Measurements from ENCODE around the gene SHMT2.

The SHMT2 gene

DNA sequence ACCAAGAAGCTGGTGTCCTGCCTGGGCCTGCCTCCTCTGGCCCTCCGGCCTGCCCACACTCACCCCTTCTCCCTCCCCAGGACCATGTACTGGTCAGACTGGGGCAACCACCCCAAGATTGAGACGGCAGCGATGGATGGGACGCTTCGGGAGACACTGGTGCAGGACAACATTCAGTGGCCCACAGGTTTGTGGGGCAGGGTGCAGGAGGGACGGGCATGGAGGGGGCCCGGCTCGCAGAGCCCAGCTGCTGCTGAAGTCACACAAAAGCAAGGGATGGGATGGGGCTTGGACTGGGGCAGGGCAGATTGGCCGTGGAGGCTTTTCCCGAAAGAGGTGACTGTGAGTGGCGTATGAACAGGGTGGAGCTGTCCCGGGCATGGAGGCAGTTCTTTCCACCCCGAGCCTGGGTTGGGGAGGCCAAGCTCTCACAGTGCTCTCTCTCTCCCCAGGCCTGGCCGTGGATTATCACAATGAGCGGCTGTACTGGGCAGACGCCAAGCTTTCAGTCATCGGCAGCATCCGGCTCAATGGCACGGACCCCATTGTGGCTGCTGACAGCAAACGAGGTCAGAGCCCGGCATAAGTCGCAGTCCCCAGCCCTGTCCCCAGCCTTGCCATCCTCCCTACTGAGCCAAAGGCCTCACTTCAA, 20.8 kb upstream of the SHMT2 start:
- Histone ChIP-seq H3K4me3 (ENCODE audit: low read depth, low read length) (no peak overlapping the region), H3K27ac (no peak overlapping the region), H3K9ac (no peak overlapping the region), H3K4me1 (peaks cover 2% of the 10 kb centered on the region), H3K9me3 (ENCODE audit: control insufficient read depth, low read length) (no peaks in the 10 kb centered on the region), H2AFZ (no peak overlapping the region), H3K79me2 (no peaks in the 10 kb centered on the region), H3K36me3 (ENCODE audit: control insufficient read depth, insufficient read depth, low read length) (no peaks in the 10 kb centered on the region), H3K27me3 (ENCODE audit: control insufficient read depth, insufficient read depth, low read length) (no peaks in the 10 kb centered on the region), H3K4me2 (ENCODE audit: low read length) (no peak overlapping the region)
- TF ChIP-seq CTCF (IDR thresholded peaks at IDR 0.05) = no peak

GRCh38 chr12:57209916-57210315, 19.6 kb upstream of the SHMT2 start:
- Histone ChIP-seq H2AFZ (no peak overlapping the region), H3K9ac (no peak overlapping the region), H3K27me3 (ENCODE audit: control insufficient read depth, insufficient read depth, low read length) (no peaks in the 10 kb centered on the region), H3K36me3 (ENCODE audit: control insufficient read depth, insufficient read depth, low read length) (no peaks in the 10 kb centered on the region), H3K4me2 (ENCODE audit: low read length) (no peak overlapping the region), H3K4me3 (ENCODE audit: low read depth, low read length) (no peak overlapping the region), H3K27ac (no peak overlapping the region), H3K79me2 (no peaks in the 10 kb centered on the region), H3K4me1 (peaks cover 2% of the 10 kb centered on the region), H3K9me3 (ENCODE audit: control insufficient read depth, low read length) (no peaks in the 10 kb centered on the region)
- no peak for TF ChIP-seq CTCF (IDR thresholded peaks at IDR 0.05)

DNA sequence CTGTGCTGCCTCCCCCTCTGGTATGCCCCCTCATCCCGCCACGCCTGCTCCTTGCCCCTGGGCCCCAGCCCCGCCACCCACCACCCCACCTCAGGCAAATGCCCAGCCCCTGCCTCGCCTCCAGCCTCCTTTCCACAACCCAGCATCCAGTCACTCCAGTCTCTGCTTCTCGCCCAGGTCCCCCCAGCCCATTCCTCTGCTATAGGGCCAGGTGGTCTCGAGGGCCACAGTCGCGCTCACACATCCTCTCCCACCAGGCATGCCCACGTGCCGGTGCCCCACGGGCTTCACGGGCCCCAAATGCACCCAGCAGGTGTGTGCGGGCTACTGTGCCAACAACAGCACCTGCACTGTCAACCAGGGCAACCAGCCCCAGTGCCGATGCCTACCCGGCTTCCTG, 19.1 kb upstream of the SHMT2 start:
- Histone ChIP-seq H3K27ac (no peak overlapping the region), H3K79me2 (no peaks in the 10 kb centered on the region), H3K9ac (no peak overlapping the region), H3K36me3 (ENCODE audit: control insufficient read depth, insufficient read depth, low read length) (no peaks in the 10 kb centered on the region), H3K4me1 (peaks cover 2% of the 10 kb centered on the region), H3K4me2 (ENCODE audit: low read length) (no peak overlapping the region), H3K27me3 (ENCODE audit: control insufficient read depth, insufficient read depth, low read length) (peaks cover 5% of the 10 kb centered on the region), H3K4me3 (ENCODE audit: low read depth, low read length) (no peak overlapping the region), H2AFZ (no peak overlapping the region), H3K9me3 (ENCODE audit: control insufficient read depth, low read length) (no peaks in the 10 kb centered on the region)
- no peak for TF ChIP-seq CTCF (IDR thresholded peaks at IDR 0.05)

DNA sequence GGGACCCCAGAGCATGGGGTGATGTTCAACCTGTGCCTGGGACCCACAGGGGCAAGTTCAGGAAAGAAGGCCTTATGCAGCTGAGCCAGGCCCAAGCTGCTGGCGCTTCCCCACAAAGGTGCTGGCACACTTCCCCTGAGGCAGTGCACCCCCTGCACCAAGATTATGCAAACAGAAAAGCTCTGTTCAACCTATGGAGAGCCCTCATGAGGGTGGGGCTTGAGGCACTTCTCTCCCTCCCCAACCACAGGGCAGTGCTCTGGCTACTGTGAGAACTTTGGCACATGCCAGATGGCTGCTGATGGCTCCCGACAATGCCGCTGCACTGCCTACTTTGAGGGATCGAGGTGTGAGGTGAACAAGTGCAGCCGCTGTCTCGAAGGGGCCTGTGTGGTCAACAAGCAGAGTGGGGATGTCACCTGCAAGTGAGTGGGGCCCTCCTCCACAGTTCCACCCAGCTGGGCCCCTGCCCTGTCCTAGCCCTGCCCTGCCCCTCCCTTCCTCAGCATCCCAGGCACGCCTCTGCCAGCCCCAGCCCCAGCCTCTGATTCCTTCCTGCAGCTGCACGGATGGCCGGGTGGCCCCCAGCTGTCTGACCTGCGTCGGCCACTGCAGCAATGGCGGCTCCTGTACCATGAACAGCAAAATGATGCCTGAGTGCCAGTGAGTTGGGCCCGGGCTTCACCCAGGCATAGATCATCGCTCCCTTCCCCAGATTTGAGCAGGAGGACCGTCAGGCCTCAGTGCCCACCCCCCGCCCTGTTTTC, 18.4 kb upstream of the SHMT2 start:
- H3K9ac ChIP-seq = no peak overlapping the region
- no peak for TF ChIP-seq CTCF (IDR thresholded peaks at IDR 0.05)
- H3K27ac ChIP-seq = no peak overlapping the region
- H3K79me2 ChIP-seq = no peaks in the 10 kb centered on the region
- peaks cover 10% of the 10 kb centered on the region for H3K27me3 ChIP-seq (ENCODE audit: control insufficient read depth, insufficient read depth, low read length)
- H2AFZ ChIP-seq = no peak overlapping the region
- no peaks in the 10 kb centered on the region for H3K36me3 ChIP-seq (ENCODE audit: control insufficient read depth, insufficient read depth, low read length)
- H3K9me3 ChIP-seq (ENCODE audit: control insufficient read depth, low read length) = no peaks in the 10 kb centered on the region
- H3K4me2 ChIP-seq (ENCODE audit: low read length) = no peak overlapping the region
- H3K4me3 ChIP-seq (ENCODE audit: low read depth, low read length) = no peak overlapping the region
- H3K4me1 ChIP-seq = peaks cover 2% of the 10 kb centered on the region

All from parathyroid adenoma (tissue), 2 donors.